Measurements from ENCODE around the gene ZNF511. TPM values are rescaled to one million over a fixed set of nuclear protein-coding genes. Genes with fewer than 3 reads are reported as not detected.

The ZNF511 gene
- polyA plus RNA-seq, 1 experiment, result 32.9 TPM

- DNase-seq (ENCODE audit: low read depth), result no peak
- TF ChIP-seq CTCF (IDR thresholded peaks at IDR 0.05; ENCODE audit: insufficient read depth, low read depth, low read length), result no peak
- Histone ChIP-seq H3K36me3 (ENCODE audit: control insufficient read depth, insufficient read depth, low read length) (peaks cover 19% of the 10 kb centered on the region), H3K4me3 (ENCODE audit: low read depth, low read length) (no peak overlapping the region), H3K27me3 (ENCODE audit: control insufficient read depth, insufficient read depth, low read length) (no peaks in the 10 kb centered on the region)
- POLR2A ChIA-PET, result no interaction called here
- CTCF ChIA-PET, result interaction anchor here (0.6 to 1.0 kb wide), 3 partner anchors 9 to 263 kb away, joined by 3 read pairs; no protein-coding TSS in a partner anchor
Observed at GRCh38 chr10:133310399-133310755, 1.7 kb downstream of the ZNF511 start.

DNA sequence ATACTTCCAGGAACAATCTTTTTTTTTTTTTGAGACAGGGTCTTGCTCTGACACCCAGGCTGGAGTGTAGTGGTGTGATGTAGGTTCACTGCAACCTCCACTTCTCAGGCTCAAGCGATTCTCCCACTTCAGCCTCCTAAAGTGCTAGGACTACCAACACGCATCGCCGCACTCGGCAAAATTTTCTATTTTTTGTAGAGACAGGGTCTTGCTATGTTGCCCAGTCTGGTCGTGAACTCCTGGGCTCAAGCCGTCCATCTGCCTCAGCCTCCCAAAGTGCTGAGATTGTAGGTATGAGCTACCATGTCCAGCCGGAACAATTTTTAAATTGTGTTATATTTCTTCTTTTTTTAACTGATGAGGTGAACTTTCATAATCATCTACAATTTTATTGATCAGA lies 2.1 kb downstream of the ZNF511 start:
- CTCF ChIA-PET, result interaction anchor here (0.6 to 1.0 kb wide), 3 partner anchors 8 to 263 kb away, joined by 3 read pairs; no protein-coding TSS in a partner anchor
- DNase-seq (ENCODE audit: low read depth), result no peak
- Histone ChIP-seq H3K4me3 (ENCODE audit: low read depth, low read length) (no peak overlapping the region), H3K36me3 (ENCODE audit: control insufficient read depth, insufficient read depth, low read length) (peaks cover 19% of the 10 kb centered on the region), H3K27me3 (ENCODE audit: control insufficient read depth, insufficient read depth, low read length) (no peaks in the 10 kb centered on the region)
- POLR2A ChIA-PET, result no interaction called here
- no peak for TF ChIP-seq CTCF (IDR thresholded peaks at IDR 0.05; ENCODE audit: insufficient read depth, low read depth, low read length)

- H3K27me3 ChIP-seq (ENCODE audit: control insufficient read depth, insufficient read depth, low read length), result no peaks in the 10 kb centered on the region
- peaks cover 19% of the 10 kb centered on the region for H3K36me3 ChIP-seq (ENCODE audit: control insufficient read depth, insufficient read depth, low read length)
- DNase-seq (ENCODE audit: low read depth), result no peak
- no peak for TF ChIP-seq CTCF (IDR thresholded peaks at IDR 0.05; ENCODE audit: insufficient read depth, low read depth, low read length)
- CTCF ChIA-PET, result no interaction called here
- POLR2A ChIA-PET, result no interaction called here
- no peak overlapping the region for H3K4me3 ChIP-seq (ENCODE audit: low read depth, low read length)
Observed at GRCh38 chr10:133311570-133311969, 2.9 kb downstream of the ZNF511 start.

DNA sequence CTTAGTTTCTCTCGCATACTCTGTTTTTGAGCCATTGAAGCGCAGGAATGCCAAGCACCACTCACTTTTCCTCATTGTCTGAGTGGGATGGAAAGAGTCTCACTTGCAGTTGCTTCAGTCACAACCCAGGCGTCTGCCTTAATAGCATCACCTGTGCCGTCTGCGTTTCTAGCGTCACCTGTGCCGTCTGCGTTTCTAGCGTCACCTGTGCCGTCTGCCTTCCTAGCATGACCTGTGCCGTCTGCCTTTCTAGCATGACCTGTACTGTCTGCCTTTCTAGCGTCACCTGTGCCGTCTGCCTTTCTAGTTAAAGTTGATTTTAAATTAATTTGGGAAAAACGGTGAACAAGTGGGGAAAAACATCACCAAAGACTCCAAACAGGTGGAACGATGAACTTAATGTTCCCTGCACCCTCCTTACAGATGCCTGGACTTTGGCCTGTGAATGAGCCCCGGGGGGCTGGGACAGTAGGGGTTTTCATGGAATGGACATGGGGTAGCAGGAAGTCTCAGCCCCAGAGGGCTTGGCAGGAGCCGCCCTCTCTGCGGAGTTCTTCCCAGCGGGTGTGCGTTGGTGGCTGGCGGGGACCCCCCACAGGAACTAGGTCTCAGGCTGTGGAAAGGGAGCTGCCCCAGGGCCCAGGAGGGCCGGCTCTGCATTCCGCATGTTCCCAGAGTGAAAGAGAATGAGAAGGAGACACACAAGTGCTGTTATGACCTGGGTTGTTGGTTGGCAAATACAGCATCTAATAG lies 3.5 kb downstream of the ZNF511 start:
- DNase-seq (ENCODE audit: low read depth), result no peak
- TF ChIP-seq CTCF (IDR thresholded peaks at IDR 0.05; ENCODE audit: insufficient read depth, low read depth, low read length), result no peak
- ChIA-PET POLR2A (no interaction called here), CTCF (no interaction called here)
- no peaks in the 10 kb centered on the region for H3K27me3 ChIP-seq (ENCODE audit: control insufficient read depth, insufficient read depth, low read length)
- H3K4me3 ChIP-seq (ENCODE audit: low read depth, low read length), result no peak overlapping the region
- peaks cover 19% of the 10 kb centered on the region for H3K36me3 ChIP-seq (ENCODE audit: control insufficient read depth, insufficient read depth, low read length)

GRCh38 chr10:133312769-133313145 lies 4.0 kb downstream of the ZNF511 start:
- no peak for TF ChIP-seq CTCF (IDR thresholded peaks at IDR 0.05; ENCODE audit: insufficient read depth, low read depth, low read length)
- ChIA-PET POLR2A (no interaction called here), CTCF (no interaction called here)
- DNase-seq (ENCODE audit: low read depth), result no peak
- H3K27me3 ChIP-seq (ENCODE audit: control insufficient read depth, insufficient read depth, low read length), result no peaks in the 10 kb centered on the region
- H3K36me3 ChIP-seq (ENCODE audit: control insufficient read depth, insufficient read depth, low read length), result peaks cover 19% of the 10 kb centered on the region
- H3K4me3 ChIP-seq (ENCODE audit: low read depth, low read length), result no peak overlapping the region

Data from BJ (cell line).